Measurements from ENCODE around the gene UGT1A9. TPM values are rescaled to one million over a fixed set of nuclear protein-coding genes. Genes with fewer than 3 reads are reported as not detected.

The UGT1A9 gene
- total RNA-seq, 1 donor from 2014 or later = not detected

DNA sequence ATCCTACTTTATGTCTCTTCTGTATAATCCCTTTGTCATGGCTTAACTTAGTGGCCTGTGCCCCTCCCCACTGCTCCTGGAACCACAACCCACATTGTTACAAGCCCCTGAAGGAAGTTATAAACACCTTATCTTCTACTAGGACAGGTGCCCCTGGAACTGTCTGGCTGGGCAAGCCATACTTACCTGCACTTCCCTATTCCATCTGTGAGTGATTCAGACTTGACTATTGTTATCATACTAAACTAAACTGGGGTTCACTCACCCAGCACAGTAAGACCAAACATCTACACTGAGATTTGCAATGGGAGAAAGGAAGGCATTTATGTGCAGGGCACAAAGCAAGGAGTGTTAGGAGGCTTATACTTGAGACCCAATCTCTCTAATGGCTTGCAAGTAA is 17.3 kb downstream of the UGT1A9 start:
- Mint-ChIP-seq H3K36me3 (ENCODE audit: unreplicated experiment) (no peaks in the 10 kb centered on the region), H3K4me3 (ENCODE audit: unreplicated experiment) (no peak overlapping the region), H3K27me3 (ENCODE audit: unreplicated experiment) (no peaks in the 10 kb centered on the region), H3K9me3 (ENCODE audit: unreplicated experiment) (peaks cover 4% of the 10 kb centered on the region), H3K4me1 (ENCODE audit: low read depth, unreplicated experiment) (no peaks in the 10 kb centered on the region), H3K27ac (ENCODE audit: unreplicated experiment) (no peak overlapping the region)
- DNase-seq = no peak
- TF ChIP-seq, protein P1, sequence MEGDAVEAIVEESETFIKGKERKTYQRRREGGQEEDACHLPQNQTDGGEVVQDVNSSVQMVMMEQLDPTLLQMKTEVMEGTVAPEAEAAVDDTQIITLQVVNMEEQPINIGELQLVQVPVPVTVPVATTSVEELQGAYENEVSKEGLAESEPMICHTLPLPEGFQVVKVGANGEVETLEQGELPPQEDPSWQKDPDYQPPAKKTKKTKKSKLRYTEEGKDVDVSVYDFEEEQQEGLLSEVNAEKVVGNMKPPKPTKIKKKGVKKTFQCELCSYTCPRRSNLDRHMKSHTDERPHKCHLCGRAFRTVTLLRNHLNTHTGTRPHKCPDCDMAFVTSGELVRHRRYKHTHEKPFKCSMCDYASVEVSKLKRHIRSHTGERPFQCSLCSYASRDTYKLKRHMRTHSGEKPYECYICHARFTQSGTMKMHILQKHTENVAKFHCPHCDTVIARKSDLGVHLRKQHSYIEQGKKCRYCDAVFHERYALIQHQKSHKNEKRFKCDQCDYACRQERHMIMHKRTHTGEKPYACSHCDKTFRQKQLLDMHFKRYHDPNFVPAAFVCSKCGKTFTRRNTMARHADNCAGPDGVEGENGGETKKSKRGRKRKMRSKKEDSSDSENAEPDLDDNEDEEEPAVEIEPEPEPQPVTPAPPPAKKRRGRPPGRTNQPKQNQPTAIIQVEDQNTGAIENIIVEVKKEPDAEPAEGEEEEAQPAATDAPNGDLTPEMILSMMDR (IDR thresholded peaks at IDR 0.05; ENCODE audit: partially characterized antibody, unreplicated experiment) = no peak

DNA sequence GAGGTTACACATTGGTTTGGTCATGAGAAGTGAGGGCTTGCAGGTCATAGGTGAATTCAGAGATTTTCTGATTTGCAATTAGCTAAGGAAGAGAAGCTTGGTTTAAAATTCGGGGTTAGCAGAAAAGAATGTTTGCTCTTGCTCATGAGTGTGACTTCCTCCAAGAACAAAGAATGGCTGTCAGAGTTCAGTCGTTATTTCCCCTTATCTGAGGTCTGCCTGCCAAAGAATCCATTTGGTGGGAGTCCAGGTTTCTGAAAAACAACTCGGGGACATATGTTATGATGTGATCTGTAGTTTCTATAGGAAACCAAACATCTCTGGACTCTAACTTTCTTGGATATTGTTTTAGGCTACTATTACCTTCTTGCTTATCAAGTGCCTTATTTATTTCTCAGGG is 17.8 kb downstream of the UGT1A9 start:
- no peaks in the 10 kb centered on the region for H3K27me3 Mint-ChIP-seq (ENCODE audit: unreplicated experiment)
- no peak overlapping the region for H3K27ac Mint-ChIP-seq (ENCODE audit: unreplicated experiment)
- TF ChIP-seq, protein P1 (IDR thresholded peaks at IDR 0.05; ENCODE audit: partially characterized antibody, unreplicated experiment) = no peak
- DNase-seq = no peak
- no peak overlapping the region for H3K4me3 Mint-ChIP-seq (ENCODE audit: unreplicated experiment)
- peaks cover 4% of the 10 kb centered on the region for H3K9me3 Mint-ChIP-seq (ENCODE audit: unreplicated experiment)
- H3K4me1 Mint-ChIP-seq (ENCODE audit: low read depth, unreplicated experiment) = no peaks in the 10 kb centered on the region
- H3K36me3 Mint-ChIP-seq (ENCODE audit: unreplicated experiment) = no peaks in the 10 kb centered on the region

DNA sequence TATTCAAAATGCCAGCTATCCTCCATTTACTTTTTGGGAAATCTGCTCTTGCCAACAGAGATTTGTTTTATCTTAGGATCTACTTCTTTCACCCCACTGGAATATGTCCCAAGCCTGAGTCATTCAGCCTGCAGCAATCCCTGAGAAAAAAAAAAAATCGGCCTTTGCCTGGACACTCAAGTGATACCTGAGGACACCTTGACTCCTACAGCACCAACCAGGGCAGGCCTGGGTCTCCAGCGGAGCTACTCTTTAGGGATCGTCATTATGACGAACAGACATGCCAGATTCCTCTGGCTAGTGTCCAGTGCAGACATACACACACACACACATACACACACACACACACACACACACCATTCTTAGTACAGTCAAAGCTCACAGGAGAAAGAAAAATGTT is 18.7 kb downstream of the UGT1A9 start:
- Mint-ChIP-seq H3K27ac (ENCODE audit: unreplicated experiment) (no peak overlapping the region), H3K9me3 (ENCODE audit: unreplicated experiment) (peaks cover 4% of the 10 kb centered on the region), H3K27me3 (ENCODE audit: unreplicated experiment) (no peaks in the 10 kb centered on the region)

DNA sequence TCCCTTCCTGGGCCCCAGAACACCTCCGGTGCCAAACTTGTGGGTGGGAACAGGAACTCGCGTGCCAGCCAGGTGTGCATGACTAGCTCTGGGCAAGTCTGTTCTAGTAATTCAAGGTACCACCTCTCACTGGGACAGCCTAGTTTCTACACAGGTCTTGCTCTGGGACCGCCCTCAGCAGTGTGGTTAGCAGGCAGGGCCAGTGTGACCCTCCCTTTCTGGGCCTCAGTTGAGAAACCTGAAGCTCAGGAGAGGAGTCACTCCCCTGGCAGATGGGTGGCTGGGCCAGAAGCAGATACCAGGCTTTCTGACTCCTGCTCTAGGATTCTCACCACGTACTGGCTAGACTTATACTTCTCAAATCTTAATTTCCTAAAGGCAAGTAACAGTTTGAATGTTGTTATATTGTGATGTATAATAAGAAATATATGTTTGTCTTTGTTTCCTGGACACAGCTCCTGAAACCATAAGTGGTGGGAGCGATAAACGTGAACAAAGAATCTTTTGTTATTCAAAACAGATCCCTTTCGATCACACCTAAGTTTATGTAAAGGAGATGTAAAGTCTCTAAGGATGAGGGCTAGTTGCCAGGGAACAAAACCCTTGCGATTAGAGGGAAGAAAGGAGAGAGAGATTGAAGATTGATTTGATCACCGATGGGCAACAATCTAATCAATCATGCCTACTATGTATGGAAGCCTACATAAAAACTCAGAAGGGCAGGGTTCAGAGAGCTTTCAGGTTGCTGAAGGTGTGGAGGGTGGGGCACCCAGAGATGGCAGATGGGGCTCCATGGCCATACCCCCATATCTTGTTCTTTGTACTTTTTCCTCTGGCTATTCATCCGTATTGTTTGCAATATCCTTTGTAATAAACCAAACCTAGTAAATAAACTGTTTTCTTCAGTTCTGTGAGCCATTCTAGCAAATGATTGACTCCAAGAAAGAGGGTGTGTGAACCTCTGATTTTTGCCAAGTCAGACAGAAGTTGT is 20.0 kb downstream of the UGT1A9 start:
- Mint-ChIP-seq H3K4me1 (ENCODE audit: low read depth, unreplicated experiment) (no peaks in the 10 kb centered on the region), H3K27ac (ENCODE audit: unreplicated experiment) (no peak overlapping the region), H3K36me3 (ENCODE audit: unreplicated experiment) (no peaks in the 10 kb centered on the region), H3K27me3 (ENCODE audit: unreplicated experiment) (no peaks in the 10 kb centered on the region), H3K4me3 (ENCODE audit: unreplicated experiment) (no peak overlapping the region), H3K9me3 (ENCODE audit: unreplicated experiment) (peaks cover 4% of the 10 kb centered on the region)
- TF ChIP-seq, protein P1 (IDR thresholded peaks at IDR 0.05; ENCODE audit: partially characterized antibody, unreplicated experiment) = no peak
- DNase-seq = no peak

More for the DNA sequence above, 18.7 kb downstream of the UGT1A9 start:
- H3K4me1 Mint-ChIP-seq (ENCODE audit: low read depth, unreplicated experiment) = no peaks in the 10 kb centered on the region
- H3K36me3 Mint-ChIP-seq (ENCODE audit: unreplicated experiment) = no peaks in the 10 kb centered on the region
- H3K4me3 Mint-ChIP-seq (ENCODE audit: unreplicated experiment) = no peak overlapping the region
- no peak for DNase-seq
- TF ChIP-seq, protein P1 (IDR thresholded peaks at IDR 0.05; ENCODE audit: partially characterized antibody, unreplicated experiment) = no peak

DNA sequence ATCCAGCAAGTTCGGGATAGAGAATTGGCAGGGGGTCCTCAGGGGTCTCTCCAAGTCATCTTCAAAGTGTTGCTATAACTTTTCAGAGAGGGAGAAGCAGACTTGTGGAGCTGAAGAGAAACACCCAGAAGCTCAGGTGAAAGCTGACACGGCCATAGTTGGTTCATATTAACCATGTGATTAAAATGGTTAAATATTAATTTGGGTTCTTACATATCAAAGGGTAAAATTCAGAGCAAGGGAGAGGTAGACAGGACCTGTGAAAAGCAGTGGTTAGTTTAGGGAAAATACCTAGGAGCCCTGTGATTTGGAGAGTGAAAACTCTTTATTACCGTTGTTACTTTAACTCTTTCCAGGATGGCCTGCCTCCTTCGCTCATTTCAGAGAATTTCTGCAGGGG is 20.9 kb downstream of the UGT1A9 start, which contains the start of gene UGT1A6:
UGT1A6 (plus strand) TSS at position 243 of the 400 bp plus-strand sequence; CDS start at position 358, 115 bp downstream.
- TF ChIP-seq, protein P1 (IDR thresholded peaks at IDR 0.05; ENCODE audit: partially characterized antibody, unreplicated experiment) = no peak
- DNase-seq = no peak
- H3K36me3 Mint-ChIP-seq (ENCODE audit: unreplicated experiment) = no peaks in the 10 kb centered on the region
- H3K4me1 Mint-ChIP-seq (ENCODE audit: low read depth, unreplicated experiment) = no peaks in the 10 kb centered on the region
- no peaks in the 10 kb centered on the region for H3K27me3 Mint-ChIP-seq (ENCODE audit: unreplicated experiment)
- H3K27ac Mint-ChIP-seq (ENCODE audit: unreplicated experiment) = no peak within 1 kb of the TSS
- no peak within 1 kb of the TSS for H3K4me3 Mint-ChIP-seq (ENCODE audit: unreplicated experiment)
- H3K9me3 Mint-ChIP-seq (ENCODE audit: unreplicated experiment) = peaks cover 4% of the 10 kb centered on the region

Data from glutamatergic neuron (in vitro differentiated cells).